H1 (cell line): ENCODE data around the gene SPDEF. TPM values are rescaled to one million over a fixed set of nuclear protein-coding genes. Genes with fewer than 3 reads are reported as not detected.

ENCODE experiments used
- CEBPB ChIP-seq: IDR thresholded peaks from 2 replicates; pipeline ENCODE4 v1.6.1; 2012; ENCODE audit warnings: low read depth, low read length
- CHD2 ChIP-seq: IDR thresholded peaks from 2 replicates; pipeline ENCODE4 v1.6.1; 2012; ENCODE audit warnings: low read length, improper control_type of control experiment
- CHD7 ChIP-seq: fragments of 300-600 bp; sonication (generic); IDR thresholded peaks from 2 replicates; pipeline ENCODE4 v1.7.1; 2012; ENCODE audit warnings: low read length, moderate library complexity, mild to moderate bottlenecking, inconsistent platforms; ENCODE audit not compliant: insufficient replicate concordance
- CREB1 ChIP-seq: IDR thresholded peaks from 2 replicates; pipeline ENCODE4 v1.6.1; 2012; ENCODE audit warnings: inconsistent platforms
- HDAC2 ChIP-seq, 2 experiments: fragments of 300-600 bp in 1 of 2; sonication (generic) in 1 of 2; IDR thresholded peaks; 2 replicates each; pipeline ENCODE4 v1.6.1; 2011 to 2012; ENCODE audit warnings: low read depth in 2 of 2, low read length in 2 of 2, mild to moderate bottlenecking in 2 of 2, moderate library complexity in 2 of 2, borderline replicate concordance in 1 of 2, inconsistent platforms in 1 of 2
- PHF8 ChIP-seq: fragments of 200-600 bp; sonication (generic); conservative IDR thresholded peaks from 2 replicates; pipeline ENCODE4 v1.7.1; 2012; ENCODE audit warnings: low read depth, mild to moderate bottlenecking, inconsistent platforms, low read length, moderate library complexity
- SUZ12 ChIP-seq: fragments of 200-600 bp; sonication (generic); IDR thresholded peaks from 2 replicates; pipeline ENCODE4 v1.6.1; 2012; ENCODE audit warnings: mild to moderate bottlenecking, inconsistent platforms, low read length, moderate library complexity, mixed read lengths
- YY1 ChIP-seq: IDR thresholded peaks from 2 replicates; pipeline ENCODE4 v1.6.1; 2011; ENCODE audit warnings: low read depth, mild to moderate bottlenecking, low read length
- polyA plus RNA-seq, 7 experiments: library from polyadenylated mRNA; depleted of rRNA in 3 of 7; stranded (reverse) in 5 of 7; unstranded in 2 of 7; fragments of >200 nt in 5 of 7; fragments of 200-250 nt in 2 of 7; gene quantifications; 1 replicate in 5 of 7; 2 replicates in 1 of 7; 4 replicates in 1 of 7; pipeline versions ENCODE4 v1.2.1 to v1.2.3, GENCODE V29; 2011 to 2013; ENCODE audit warnings: missing spikeins in 2 of 7, mixed read lengths in 2 of 7
- total RNA-seq: library from RNA; stranded (reverse); fragmentation: NEBNext Ultra II Directional; extraction: Animal tissue kit (Norgen Biotek cat#: 25700); gene quantifications from 2 replicates; pipeline ENCODE4 v1.2.1, GENCODE V29; 2021

The SPDEF gene
- total and polyA plus RNA-seq, 2 of the 8 experiments (the other 6 are each of a cell fraction or from before 2014, with no cell fraction given): 0.15 to 0.30 TPM

- TF ChIP-seq CHD7: no peak
- no peak for TF ChIP-seq CEBPB
- no peak for TF ChIP-seq PHF8
- no peak for TF ChIP-seq HDAC2 (IDR thresholded peaks at IDR 0.05; ENCODE audit: borderline replicate concordance in 1 of 2, low read depth in 2 of 2, low read length in 2 of 2)
- TF ChIP-seq YY1: no peak
- TF ChIP-seq SUZ12: no peak
- no peak for TF ChIP-seq CREB1
- TF ChIP-seq CHD2: no peak
These were observed 33.4 kb downstream of the SPDEF start (continued) for GRCh38 chr6:34522761-34523160.
